ENCODE results near the gene AKT3.

AKT3 gene

GRCh38 chr1:243561588-243562319 is 288.3 kb downstream of the AKT3 start:
- Histone ChIP-seq H3K9me3 (ENCODE audit: control insufficient read depth, insufficient read depth, low read length) (no peaks in the 10 kb centered on the region), H3K79me2 (ENCODE audit: control insufficient read depth, low read length) (no peaks in the 10 kb centered on the region), H3K36me3 (ENCODE audit: control insufficient read depth, low read length) (no peaks in the 10 kb centered on the region), H3K9me2 (replicated peaks; ENCODE audit: control insufficient read depth, low read length) (no peaks in the 10 kb centered on the region), H3F3A (ENCODE audit: control insufficient read depth, insufficient read depth) (no peaks in the 10 kb centered on the region), H3K4me1 (ENCODE audit: control insufficient read depth, low read length) (no peaks in the 10 kb centered on the region), H3K4me2 (ENCODE audit: low read length) (no peak overlapping the region), H3K27ac (ENCODE audit: low read depth, low read length) (no peak overlapping the region), H3K4me3 (ENCODE audit: low read length) (no peak overlapping the region), H3K27me3 (ENCODE audit: control insufficient read depth, low read length) (0 out of 2 replicates have a peak, but pooled peaks cover 2% of the 10 kb centered on the region), H4K20me1 (ENCODE audit: control insufficient read depth, insufficient read depth, low read depth, low read length) (no peaks in the 10 kb centered on the region)
- TF ChIP-seq EZH2phosphoT487 (IDR thresholded peaks at IDR 0.05; ENCODE audit: borderline replicate concordance, low read length) = no peak
- TF ChIP-seq CTCF (IDR thresholded peaks at IDR 0.05; ENCODE audit: low read depth, low read length, poor library complexity, severe bottlenecking) = no peak

- H3K4me2 ChIP-seq (ENCODE audit: low read length) = no peak overlapping the region
- TF ChIP-seq EZH2phosphoT487 (IDR thresholded peaks at IDR 0.05; ENCODE audit: borderline replicate concordance, low read length) (no peak), CTCF (IDR thresholded peaks at IDR 0.05; ENCODE audit: low read depth, low read length, poor library complexity, severe bottlenecking) (no peak)
- H3K9me2 ChIP-seq (replicated peaks; ENCODE audit: control insufficient read depth, low read length) = no peaks in the 10 kb centered on the region
- no peaks in the 10 kb centered on the region for H3K79me2 ChIP-seq (ENCODE audit: control insufficient read depth, low read length)
- no peaks in the 10 kb centered on the region for H3K4me1 ChIP-seq (ENCODE audit: control insufficient read depth, low read length)
- H3F3A ChIP-seq (ENCODE audit: control insufficient read depth, insufficient read depth) = no peaks in the 10 kb centered on the region
- 0 out of 2 replicates have a peak, but pooled peaks cover 2% of the 10 kb centered on the region for H3K27me3 ChIP-seq (ENCODE audit: control insufficient read depth, low read length)
- H3K4me3 ChIP-seq (ENCODE audit: low read length) = no peak overlapping the region
- no peaks in the 10 kb centered on the region for H3K9me3 ChIP-seq (ENCODE audit: control insufficient read depth, insufficient read depth, low read length)
- H3K27ac ChIP-seq (ENCODE audit: low read depth, low read length) = no peak overlapping the region
- no peaks in the 10 kb centered on the region for H3K36me3 ChIP-seq (ENCODE audit: control insufficient read depth, low read length)
- no peaks in the 10 kb centered on the region for H4K20me1 ChIP-seq (ENCODE audit: control insufficient read depth, insufficient read depth, low read depth, low read length)
Measured at GRCh38 chr1:243559575-243560162, 290.4 kb downstream of the AKT3 start.

- Histone ChIP-seq H3K79me2 (ENCODE audit: control insufficient read depth, low read length) (no peaks in the 10 kb centered on the region), H3K36me3 (ENCODE audit: control insufficient read depth, low read length) (no peaks in the 10 kb centered on the region), H3K27me3 (ENCODE audit: control insufficient read depth, low read length) (0 out of 2 replicates have a peak, but pooled peaks cover 2% of the 10 kb centered on the region), H3K4me1 (ENCODE audit: control insufficient read depth, low read length) (no peaks in the 10 kb centered on the region), H3K9me3 (ENCODE audit: control insufficient read depth, insufficient read depth, low read length) (no peaks in the 10 kb centered on the region), H3F3A (ENCODE audit: control insufficient read depth, insufficient read depth) (no peaks in the 10 kb centered on the region), H4K20me1 (ENCODE audit: control insufficient read depth, insufficient read depth, low read depth, low read length) (no peaks in the 10 kb centered on the region), H3K9me2 (replicated peaks; ENCODE audit: control insufficient read depth, low read length) (no peaks in the 10 kb centered on the region), H3K4me3 (ENCODE audit: low read length) (no peak overlapping the region), H3K27ac (ENCODE audit: low read depth, low read length) (no peak overlapping the region), H3K4me2 (ENCODE audit: low read length) (no peak overlapping the region)
- TF ChIP-seq EZH2phosphoT487 (IDR thresholded peaks at IDR 0.05; ENCODE audit: borderline replicate concordance, low read length) (no peak), CTCF (IDR thresholded peaks at IDR 0.05; ENCODE audit: low read depth, low read length, poor library complexity, severe bottlenecking) (no peak)
Measured at GRCh38 chr1:243558576-243558975, 291.5 kb downstream of the AKT3 start.
